GF-D8 (cell line): ENCODE data around the gene PM20D1.
"Not testable (repeated sequence)": the region's sequence is repeated elsewhere in the genome, so short reads cannot be mapped to it uniquely, and the experiment has no call there.

Experiments
- DNase-seq: peaks from one replicate; lab custom pipeline; 2025; lab: John Stamatoyannopoulos, UW

PM20D1 gene, protein sequence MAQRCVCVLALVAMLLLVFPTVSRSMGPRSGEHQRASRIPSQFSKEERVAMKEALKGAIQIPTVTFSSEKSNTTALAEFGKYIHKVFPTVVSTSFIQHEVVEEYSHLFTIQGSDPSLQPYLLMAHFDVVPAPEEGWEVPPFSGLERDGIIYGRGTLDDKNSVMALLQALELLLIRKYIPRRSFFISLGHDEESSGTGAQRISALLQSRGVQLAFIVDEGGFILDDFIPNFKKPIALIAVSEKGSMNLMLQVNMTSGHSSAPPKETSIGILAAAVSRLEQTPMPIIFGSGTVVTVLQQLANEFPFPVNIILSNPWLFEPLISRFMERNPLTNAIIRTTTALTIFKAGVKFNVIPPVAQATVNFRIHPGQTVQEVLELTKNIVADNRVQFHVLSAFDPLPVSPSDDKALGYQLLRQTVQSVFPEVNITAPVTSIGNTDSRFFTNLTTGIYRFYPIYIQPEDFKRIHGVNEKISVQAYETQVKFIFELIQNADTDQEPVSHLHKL

GRCh38 chr1:205849619-205850355 is at the start of gene PM20D1:
Gene PM20D1 (minus strand): TSS chr1:205850132. CDS start chr1:205850072, 60 bp downstream.
- no peak for DNase-seq

- DNase-seq = no peak
These were observed 46.4 kb upstream of the PM20D1 start for GRCh38 chr1:205896351-205896750.

DNA sequence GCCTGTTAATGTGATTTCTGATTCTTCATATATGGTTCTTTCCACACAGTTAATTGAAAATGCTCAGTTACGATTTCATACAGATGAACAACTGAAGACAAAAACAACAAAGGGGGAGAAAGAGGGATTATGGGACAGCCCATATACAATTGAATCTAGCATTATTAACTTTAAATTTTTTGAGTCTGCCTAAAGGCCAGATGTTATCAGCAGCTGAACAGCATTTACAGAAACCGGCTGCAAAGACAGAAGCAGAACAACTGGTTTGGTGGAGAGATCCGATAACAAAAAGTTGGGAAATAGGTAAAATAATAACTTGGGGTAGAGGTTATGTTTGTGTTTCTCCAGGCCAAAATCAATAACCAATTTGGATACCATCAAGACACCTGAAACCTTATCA is 44.2 kb upstream of the PM20D1 start:
- DNase-seq = not testable (repeated sequence)

GRCh38 chr1:205892175-205892574 is 42.2 kb upstream of the PM20D1 start:
- not testable (repeated sequence) for DNase-seq

DNA sequence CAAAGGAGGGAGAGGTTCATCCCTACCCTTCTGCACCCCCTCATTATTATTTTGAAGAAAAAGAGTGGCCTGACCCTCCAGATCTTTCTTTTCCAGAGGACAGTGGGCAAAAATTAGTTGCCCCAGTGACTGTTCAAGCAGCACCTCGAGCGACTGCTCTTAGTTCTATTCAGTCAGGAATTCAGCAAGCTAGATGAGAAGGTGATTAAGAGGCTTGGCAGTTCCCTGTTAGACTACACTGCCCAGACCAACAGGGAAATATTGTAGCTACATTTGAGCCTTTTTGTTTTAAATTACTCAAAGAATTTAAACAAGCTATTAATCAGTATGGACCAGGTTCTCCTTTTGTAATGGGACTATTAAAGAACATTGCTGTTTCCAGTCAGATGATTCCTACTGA is 41.5 kb upstream of the PM20D1 start:
- DNase-seq = not testable (repeated sequence)

DNA sequence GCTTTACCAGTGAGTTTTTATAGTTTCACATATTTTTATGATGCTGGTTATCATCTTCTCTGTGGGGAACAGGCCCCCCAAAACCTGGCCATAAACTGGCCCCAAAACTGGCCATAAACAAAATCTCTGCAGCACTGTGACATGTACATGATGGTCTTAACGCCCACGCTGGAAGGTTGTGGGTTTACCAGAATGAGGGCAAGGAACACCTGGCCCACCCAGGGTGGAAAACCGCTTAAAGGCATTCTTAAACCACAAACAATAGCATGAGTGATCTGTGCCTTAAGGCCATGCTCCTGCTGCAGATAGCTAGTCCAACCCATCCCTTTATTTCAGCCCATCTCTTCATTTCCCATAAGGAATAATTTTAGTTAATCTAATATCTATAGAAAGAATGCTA is 40.7 kb upstream of the PM20D1 start:
- not testable (repeated sequence) for DNase-seq

DNA sequence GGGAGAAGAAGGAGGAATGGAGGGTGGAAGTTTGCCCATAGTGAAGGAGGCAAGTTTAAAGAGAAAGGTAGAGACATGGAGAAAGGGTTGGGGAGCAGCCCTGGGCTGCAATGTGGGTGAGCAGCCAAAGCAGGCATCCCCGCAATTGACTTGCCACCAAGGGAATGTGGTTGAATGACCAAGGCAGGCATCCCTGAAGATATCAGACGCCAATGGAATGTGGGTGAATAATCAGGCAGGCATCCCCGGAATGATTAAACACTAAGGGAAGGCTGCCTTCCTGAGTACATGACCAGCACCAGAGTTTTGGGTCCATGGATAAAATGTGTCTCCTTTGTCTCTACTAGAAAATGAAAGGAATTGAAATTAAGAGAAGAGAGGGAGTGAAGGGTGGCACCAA is 39.8 kb upstream of the PM20D1 start:
- DNase-seq = not testable (repeated sequence)

GRCh38 chr1:205889006-205889405 is 39.1 kb upstream of the PM20D1 start:
- DNase-seq = not testable (repeated sequence)

GRCh38 chr1:205883792-205884191 is 33.9 kb upstream of the PM20D1 start:
- DNase-seq = no peak

DNA sequence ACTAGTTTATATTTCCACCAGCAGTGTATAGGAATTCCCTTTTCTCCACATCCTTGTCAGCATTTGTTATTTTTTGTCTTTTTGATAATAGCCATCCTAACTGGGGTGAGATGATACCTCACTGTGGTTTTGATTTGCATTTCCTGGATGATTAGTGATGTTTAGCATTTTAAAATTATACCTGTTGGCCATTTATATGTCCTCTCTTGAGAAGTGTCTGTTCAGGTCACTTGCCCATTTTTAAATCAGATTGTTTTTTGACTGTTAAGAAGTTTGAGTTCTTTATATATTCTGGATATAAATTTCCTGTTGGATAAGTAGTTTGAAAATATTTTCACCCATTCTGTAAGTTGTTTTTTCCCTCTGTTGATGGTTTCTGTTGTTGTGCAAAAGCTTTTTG is 31.0 kb upstream of the PM20D1 start:
- no peak for DNase-seq

GRCh38 chr1:205879974-205880373 is 30.0 kb upstream of the PM20D1 start:
- DNase-seq = no peak

DNA sequence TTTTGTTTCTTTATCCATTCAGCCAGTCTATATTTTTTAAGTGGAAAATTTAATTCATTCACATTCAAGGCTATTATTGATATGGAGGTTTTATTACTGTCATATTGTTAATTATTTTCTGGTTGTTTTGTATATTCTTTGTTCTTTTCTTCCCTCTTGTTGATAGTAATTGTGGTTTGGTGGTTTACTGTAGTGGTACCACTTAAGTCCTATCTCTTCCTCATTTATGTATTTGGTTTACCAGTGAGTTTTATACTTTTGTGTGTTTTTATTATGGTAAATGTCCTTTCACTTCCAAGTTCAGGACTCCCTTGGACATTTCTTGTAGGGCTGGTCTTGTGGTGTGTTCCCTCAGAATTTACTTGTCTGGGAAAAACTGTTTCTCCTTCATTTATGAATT is 28.1 kb upstream of the PM20D1 start:
- DNase-seq = no peak

GRCh38 chr1:205873148-205873547 is 23.2 kb upstream of the PM20D1 start:
- DNase-seq = not testable (repeated sequence)

DNA sequence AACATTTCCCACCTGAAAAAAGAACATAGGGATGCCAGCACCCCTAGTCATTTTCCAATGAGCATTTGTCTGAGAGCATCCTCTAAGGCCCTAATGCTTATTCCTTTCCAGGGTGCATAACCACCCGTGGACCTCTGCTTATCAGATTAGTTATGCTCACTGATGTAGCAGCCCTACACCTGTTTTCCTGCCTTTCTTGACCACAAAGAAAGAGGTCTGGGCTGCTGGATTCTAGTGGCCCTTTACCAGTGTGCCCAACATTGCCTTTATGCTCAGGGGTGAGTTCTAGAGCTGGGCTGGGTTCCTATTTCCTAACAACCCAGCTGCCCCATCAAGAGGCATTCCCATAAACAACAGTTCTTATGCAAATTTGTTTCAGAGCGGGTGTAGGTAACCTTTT is 20.3 kb upstream of the PM20D1 start:
- DNase-seq = no peak

DNA sequence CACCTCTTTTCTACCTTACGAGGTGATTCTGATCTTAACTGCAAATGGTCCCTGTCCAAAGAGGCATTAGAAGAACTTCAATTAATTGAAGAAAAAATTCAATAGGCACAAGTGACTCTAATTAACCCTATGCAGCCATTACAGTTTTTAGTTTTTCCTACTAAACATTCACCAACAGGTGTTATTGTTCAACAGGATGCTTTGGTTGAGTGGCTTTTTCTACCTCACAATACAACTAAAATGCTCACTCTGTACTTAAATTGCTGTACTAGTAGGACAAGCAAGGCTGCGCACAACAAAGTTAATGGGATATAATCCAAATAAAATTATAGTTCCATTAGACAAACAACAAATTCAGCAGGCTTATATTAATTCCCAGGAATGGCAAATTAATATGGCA is 11.6 kb upstream of the PM20D1 start:
- no peak for DNase-seq

DNA sequence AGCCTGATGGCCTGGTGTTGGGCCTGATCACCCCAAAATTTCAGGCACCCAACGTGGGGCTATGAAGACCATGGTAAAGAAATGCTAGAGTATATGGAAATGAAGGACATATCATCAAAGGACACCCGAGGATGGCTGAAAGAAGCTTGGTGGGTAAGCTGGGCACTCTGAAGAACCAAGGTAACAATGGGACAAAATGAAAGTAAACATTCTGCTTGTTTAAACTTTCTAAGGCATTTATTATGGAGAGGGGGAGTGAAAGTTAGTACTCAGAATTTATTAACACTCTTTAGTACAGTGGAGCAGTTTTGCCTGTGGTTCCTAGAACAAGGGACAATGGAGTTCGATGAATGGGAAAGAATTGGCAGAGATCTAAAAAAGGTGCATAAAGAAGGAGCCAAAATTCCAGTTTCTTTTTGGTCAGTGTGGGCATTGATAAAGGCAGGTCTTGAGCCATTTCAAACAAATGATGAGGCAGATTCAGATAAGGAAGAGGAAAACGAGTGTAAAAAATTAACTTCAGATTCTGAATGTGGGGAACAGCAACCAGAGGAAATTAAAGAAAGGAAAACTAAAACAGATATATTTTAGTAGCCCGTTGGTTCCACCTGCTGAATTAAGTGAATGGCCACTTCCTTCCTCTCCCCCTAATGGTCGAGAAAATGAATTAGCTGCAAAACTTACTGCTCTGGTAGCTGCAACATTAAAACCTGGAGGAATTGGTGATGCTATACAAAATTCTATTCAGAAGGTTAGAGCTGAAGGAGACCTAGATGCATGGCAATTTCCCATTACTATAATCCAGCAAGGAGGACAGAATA is 8.4 kb upstream of the PM20D1 start:
- no peak for DNase-seq

- DNase-seq = not testable (repeated sequence)
These were observed 7.6 kb upstream of the PM20D1 start for GRCh38 chr1:205857501-205857900.

GRCh38 chr1:205856433-205856832 is 6.5 kb upstream of the PM20D1 start:
- no peak for DNase-seq

- no peak for DNase-seq
These were observed 3.0 kb upstream of the PM20D1 start for GRCh38 chr1:205852969-205853368.

- DNase-seq = no peak
These were observed 2.1 kb upstream of the PM20D1 start for GRCh38 chr1:205851993-205852392.

GRCh38 chr1:205843036-205843859 is 6.7 kb downstream of the PM20D1 start:
- no peak for DNase-seq
